ENCODE results near the gene SCAF1.

Gene SCAF1

DNA sequence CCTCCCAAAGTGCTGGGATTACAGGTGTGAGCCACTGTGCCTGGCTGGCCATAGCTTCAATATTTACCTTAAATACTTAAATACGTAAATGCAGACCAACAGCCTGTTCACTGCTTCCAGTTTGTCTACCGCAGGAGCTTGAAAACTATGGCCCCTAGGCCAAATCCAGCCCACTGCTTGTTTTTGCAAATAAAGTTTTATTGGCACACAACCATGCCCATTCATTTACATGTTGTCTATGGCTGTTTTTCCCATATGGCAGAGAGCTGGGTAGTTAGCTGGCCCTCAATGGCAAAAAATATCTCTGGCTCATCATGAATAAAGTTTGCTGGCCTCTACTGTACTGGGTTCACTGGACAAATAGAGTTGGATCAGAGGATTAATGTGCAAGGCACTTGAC lies 39.2 kb upstream of the SCAF1 start:
- no peak for TF ChIP-seq ZFX (IDR thresholded peaks at IDR 0.05; ENCODE audit: borderline replicate concordance)
- TF ChIP-seq, protein P1, sequence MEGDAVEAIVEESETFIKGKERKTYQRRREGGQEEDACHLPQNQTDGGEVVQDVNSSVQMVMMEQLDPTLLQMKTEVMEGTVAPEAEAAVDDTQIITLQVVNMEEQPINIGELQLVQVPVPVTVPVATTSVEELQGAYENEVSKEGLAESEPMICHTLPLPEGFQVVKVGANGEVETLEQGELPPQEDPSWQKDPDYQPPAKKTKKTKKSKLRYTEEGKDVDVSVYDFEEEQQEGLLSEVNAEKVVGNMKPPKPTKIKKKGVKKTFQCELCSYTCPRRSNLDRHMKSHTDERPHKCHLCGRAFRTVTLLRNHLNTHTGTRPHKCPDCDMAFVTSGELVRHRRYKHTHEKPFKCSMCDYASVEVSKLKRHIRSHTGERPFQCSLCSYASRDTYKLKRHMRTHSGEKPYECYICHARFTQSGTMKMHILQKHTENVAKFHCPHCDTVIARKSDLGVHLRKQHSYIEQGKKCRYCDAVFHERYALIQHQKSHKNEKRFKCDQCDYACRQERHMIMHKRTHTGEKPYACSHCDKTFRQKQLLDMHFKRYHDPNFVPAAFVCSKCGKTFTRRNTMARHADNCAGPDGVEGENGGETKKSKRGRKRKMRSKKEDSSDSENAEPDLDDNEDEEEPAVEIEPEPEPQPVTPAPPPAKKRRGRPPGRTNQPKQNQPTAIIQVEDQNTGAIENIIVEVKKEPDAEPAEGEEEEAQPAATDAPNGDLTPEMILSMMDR (IDR thresholded peaks at IDR 0.05), result no peak

DNA sequence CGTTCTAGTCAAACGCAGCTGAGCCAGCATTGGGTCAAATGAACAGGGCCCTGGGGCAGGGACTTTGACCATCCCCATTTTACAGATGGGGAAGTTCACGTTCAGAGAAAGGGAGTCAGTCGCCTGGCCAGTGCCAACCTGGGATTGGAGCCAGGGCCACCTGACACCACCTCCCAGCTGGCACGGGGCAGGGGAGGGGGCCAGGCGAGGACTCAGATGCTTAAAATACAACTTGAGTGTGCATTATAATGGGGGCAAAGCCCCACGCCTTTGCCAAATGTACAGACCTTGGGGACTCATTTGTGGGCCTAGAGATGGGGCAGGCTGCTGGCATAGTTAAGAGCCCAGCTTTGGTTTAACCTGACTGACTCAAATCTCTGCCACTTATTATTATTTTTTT lies 36.4 kb upstream of the SCAF1 start:
- H3K27ac ChIP-seq, result no peak overlapping the region
- TF ChIP-seq, protein P1 (IDR thresholded peaks at IDR 0.05), result no peak
- TF ChIP-seq ZFX (IDR thresholded peaks at IDR 0.05; ENCODE audit: borderline replicate concordance), result no peak

More for the DNA sequence above, 39.2 kb upstream of the SCAF1 start:
- H3K27ac ChIP-seq, result no peak overlapping the region

DNA sequence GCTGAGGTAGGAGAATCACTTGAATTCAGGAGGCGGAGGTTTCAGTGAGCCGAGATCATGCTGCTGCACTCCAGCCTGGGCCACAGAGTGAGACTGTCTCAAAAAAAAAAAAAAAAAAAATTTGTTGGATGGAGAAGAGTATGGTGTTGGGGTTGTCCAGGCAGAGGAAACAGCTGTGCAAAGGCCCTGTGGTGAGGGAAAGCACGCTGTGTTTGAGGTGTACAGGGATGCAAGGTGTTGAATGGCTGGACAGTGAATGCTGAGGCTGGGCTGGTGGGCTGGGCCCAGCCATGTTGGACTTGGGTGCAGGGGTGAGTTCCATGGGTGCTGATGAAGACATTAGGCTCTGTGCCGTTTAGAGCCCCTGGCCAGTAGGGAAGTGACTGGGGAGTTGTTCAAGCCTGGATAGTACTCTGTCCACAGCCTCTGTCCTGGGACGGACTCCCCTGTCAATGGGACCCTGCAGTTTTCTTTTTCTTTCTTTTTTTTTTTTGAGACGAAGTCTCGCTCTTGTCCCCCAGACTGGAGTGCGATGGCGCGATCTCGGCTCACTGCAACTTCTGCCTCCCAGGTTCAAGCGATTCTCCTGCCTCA lies 32.4 kb upstream of the SCAF1 start:
- no peak overlapping the region for H3K27ac ChIP-seq
- TF ChIP-seq ZFX (IDR thresholded peaks at IDR 0.05; ENCODE audit: borderline replicate concordance), result no peak
- TF ChIP-seq, protein P1 (IDR thresholded peaks at IDR 0.05), result no peak

DNA sequence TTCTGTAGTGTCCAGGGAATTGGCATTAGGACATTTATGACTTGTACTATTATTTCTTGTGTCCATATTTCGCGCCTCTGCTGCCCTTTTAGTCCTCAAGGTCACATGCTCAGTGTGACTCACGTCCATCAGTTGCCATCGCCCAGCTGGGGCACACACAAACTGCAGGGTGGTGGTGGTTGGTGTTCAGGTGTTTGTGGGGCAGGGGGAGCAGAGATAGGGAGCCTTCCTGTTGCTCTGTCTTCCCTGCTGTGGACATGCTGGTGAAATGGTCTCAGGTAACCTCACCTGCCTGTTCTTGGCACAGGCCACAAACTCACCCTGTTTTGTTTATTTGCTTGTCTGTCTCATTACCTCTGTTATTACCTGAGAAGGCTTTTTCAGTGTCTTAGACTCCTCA lies 28.6 kb upstream of the SCAF1 start:
- TF ChIP-seq ZFX (IDR thresholded peaks at IDR 0.05; ENCODE audit: borderline replicate concordance), result no peak
- TF ChIP-seq, protein P1 (IDR thresholded peaks at IDR 0.05), result no peak
- no peak overlapping the region for H3K27ac ChIP-seq

DNA sequence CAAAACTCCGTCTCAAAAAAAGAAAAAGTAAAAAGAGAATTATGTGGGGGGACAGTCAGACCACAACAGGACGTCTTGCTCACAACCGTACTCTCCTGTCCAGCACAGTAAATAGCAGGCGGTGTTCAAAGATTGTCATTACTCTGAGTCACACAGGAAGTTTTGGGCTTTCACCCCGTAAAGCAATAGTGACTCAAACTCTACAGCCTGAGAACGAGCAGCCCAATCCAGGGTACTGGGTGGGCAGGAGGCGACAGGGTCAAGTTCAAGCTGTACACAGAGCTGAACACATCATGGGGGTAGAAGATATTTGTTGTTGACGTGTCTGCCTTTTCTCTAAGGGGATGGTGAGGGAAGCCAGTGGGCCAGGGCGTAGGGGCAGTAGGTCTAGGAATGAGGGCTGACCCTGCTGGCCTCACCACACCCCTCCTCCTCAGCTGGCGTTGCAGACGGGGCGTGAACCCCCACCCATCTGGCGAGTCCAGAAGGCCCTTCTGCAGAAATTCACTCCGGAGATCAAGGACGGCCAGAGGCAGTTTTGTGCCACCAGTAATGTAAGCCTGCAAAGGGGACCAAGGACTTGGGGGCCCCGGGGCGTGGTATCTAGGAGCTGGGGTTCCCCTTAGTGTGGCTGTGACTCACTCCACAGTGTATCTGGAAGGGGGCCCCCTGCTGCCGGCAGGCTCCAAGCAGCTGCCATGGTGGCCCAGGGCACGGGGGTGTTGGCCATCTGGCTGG lies 27.7 kb upstream of the SCAF1 start:
- no peak overlapping the region for H3K27ac ChIP-seq
- TF ChIP-seq, protein P1 (IDR thresholded peaks at IDR 0.05), result no peak
- TF ChIP-seq ZFX (IDR thresholded peaks at IDR 0.05; ENCODE audit: borderline replicate concordance), result no peak

DNA sequence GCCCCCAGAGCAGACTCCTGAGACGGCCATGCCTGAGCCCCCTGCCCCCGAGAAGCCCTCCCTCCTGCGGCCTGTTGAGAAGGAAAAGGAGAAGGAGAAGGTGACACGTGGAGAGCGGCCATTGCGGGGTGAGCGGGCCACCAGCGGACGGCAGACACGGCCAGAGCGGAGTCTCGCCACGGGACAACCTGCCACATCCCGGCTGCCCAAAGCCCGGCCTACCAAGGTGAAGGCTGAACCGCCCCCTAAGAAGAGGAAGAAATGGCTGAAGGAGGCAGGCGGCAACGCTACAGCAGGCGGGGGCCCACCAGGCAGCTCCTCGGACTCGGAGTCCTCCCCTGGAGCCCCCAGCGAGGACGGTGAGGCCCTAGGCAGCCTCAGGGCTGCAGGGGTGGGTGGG lies 26.1 kb upstream of the SCAF1 start:
- TF ChIP-seq, protein P1 (IDR thresholded peaks at IDR 0.05), result no peak
- TF ChIP-seq ZFX (IDR thresholded peaks at IDR 0.05; ENCODE audit: borderline replicate concordance), result no peak
- H3K27ac ChIP-seq, result no peak overlapping the region

DNA sequence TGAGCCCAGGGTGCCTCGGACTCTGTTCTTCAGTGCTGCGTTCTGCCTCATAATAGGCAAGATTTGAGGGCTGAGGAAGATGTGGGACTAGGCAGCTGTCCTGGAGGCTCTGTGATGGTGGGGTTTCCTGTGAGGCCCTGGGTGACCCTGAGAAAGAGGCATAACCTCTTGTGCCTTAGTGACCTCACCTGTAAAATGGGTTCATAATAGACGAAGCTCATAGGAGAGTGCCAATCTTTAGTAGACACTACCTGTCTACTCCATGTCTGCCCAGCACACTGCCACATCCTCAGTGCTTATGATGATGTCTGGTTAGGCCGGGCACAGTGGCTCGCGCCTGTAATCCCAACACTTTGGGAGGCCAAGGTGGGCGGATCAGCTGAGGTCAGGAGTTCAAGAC lies 25.5 kb upstream of the SCAF1 start:
- TF ChIP-seq, protein P1 (IDR thresholded peaks at IDR 0.05), result no peak
- TF ChIP-seq ZFX (IDR thresholded peaks at IDR 0.05; ENCODE audit: borderline replicate concordance), result no peak

More for the DNA sequence above, 25.5 kb upstream of the SCAF1 start:
- no peak overlapping the region for H3K27ac ChIP-seq
